ENCODE measurements around the gene PNMA8C.

Gene PNMA8C

GRCh38 chr19:46391296-46392251 is 37.2 kb downstream of the PNMA8C start:
- TF ChIP-seq CTCF (IDR thresholded peaks at IDR 0.05) (no peak), ZFX (IDR thresholded peaks at IDR 0.05; ENCODE audit: borderline replicate concordance) (no peak)
- H3K27ac ChIP-seq, result no peak overlapping the region

GRCh38 chr19:46390866-46391265 is 37.9 kb downstream of the PNMA8C start:
- TF ChIP-seq ZFX (IDR thresholded peaks at IDR 0.05; ENCODE audit: borderline replicate concordance), result no peak
- TF ChIP-seq CTCF (IDR thresholded peaks at IDR 0.05), result no peak
- no peak overlapping the region for H3K27ac ChIP-seq

GRCh38 chr19:46390121-46390858 is 38.4 kb downstream of the PNMA8C start:
- H3K27ac ChIP-seq, result no peak overlapping the region
- TF ChIP-seq ZFX (IDR thresholded peaks at IDR 0.05; ENCODE audit: borderline replicate concordance) (no peak), CTCF (IDR thresholded peaks at IDR 0.05) (no peak)

- no peak overlapping the region for H3K27ac ChIP-seq
- no peak for TF ChIP-seq ZFX (IDR thresholded peaks at IDR 0.05; ENCODE audit: borderline replicate concordance)
- TF ChIP-seq CTCF (IDR thresholded peaks at IDR 0.05), result no peak
Observed at GRCh38 chr19:46388311-46389095, 40.2 kb downstream of the PNMA8C start.

- no peak for TF ChIP-seq CTCF (IDR thresholded peaks at IDR 0.05)
- no peak overlapping the region for H3K27ac ChIP-seq
Observed at GRCh38 chr19:46387713-46388130, 41.0 kb downstream of the PNMA8C start.

GRCh38 chr19:46386996-46387712 is 41.6 kb downstream of the PNMA8C start:
- no peak overlapping the region for H3K27ac ChIP-seq
- TF ChIP-seq ZFX (IDR thresholded peaks at IDR 0.05; ENCODE audit: borderline replicate concordance) (no peak), CTCF (IDR thresholded peaks at IDR 0.05) (no peak)

All from 22Rv1 (cell line).